ENCODE results near the gene MASP1.

The MASP1 gene

DNA sequence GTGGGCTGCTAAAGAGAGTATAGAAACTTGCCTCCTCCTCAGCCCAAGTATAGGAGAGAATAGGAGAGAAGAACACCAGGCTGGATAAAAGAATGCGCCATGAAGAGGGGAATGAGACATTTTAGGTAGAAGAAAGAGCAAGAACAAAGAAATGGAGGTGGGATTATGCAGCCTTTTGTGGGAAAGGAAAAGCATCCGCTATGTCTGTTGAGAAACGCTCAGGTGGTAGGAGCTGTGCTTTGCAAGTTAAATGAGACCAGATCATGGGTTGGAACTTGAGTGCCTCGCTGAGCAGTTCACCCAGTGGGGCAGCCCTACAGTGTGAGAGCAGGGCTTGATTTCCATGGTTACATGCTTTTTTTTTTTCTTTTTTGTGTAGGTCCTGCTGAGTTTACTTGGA is 105.8 kb downstream of the MASP1 start:
- DNase-seq (ENCODE audit: low read depth), result no peak
- H3K4me3 ChIP-seq (ENCODE audit: low read depth, low read length), result no peak overlapping the region
- in situ Hi-C loops (cut with HindIII; ENCODE audit: low sequenced_read_pairs), result no loop called here
- no peak for TF ChIP-seq CTCF (IDR thresholded peaks at IDR 0.05; ENCODE audit: low read depth, low read length, missing control alignments)

Measured in astrocyte of the cerebellum (primary cell).